Astrocyte (in vitro differentiated cells and primary cell): ENCODE data around the gene INSYN1. TPM values are rescaled to one million over a fixed set of nuclear protein-coding genes. Genes with fewer than 3 reads are reported as not detected.

Experiments used
- DNase-seq: peaks from one replicate; pipeline ENCODE4 v3.0.0-alpha.2; 2010; ENCODE audit warnings: low read depth
- FAIRE-seq: peaks from 2 replicates; lab custom pipeline; 2011; peaks lifted over from hg19 to GRCh38; lab: Jason Lieb, UNC
- H2AFZ ChIP-seq: 2 replicates; pipeline ENCODE4 v1.6.0; 2012; ENCODE audit warnings: low read depth, low read length, inconsistent platforms
- H3K27ac ChIP-seq: 2 replicates; pipeline ENCODE4 v1.5.1; 2011; ENCODE audit warnings: low read depth, low read length, inconsistent platforms
- H3K27me3 ChIP-seq: 2 replicates; pipeline ENCODE4 v1.6.0; 2011; ENCODE audit warnings: low read length, inconsistent platforms; ENCODE audit not compliant: insufficient read depth
- H3K36me3 ChIP-seq: 2 replicates; pipeline ENCODE4 v1.5.1; 2011; ENCODE audit warnings: low read length, inconsistent platforms; ENCODE audit not compliant: insufficient read depth
- H3K4me1 ChIP-seq: 2 replicates; pipeline ENCODE4 v1.5.1; 2011; ENCODE audit warnings: low read length, inconsistent platforms; ENCODE audit not compliant: insufficient read depth
- H3K4me2 ChIP-seq: 2 replicates; pipeline ENCODE4 v1.6.0; 2012; ENCODE audit warnings: low read length, inconsistent platforms
- H3K4me3 ChIP-seq: 2 replicates; pipeline ENCODE4 v1.5.1; 2011; ENCODE audit warnings: low read depth, mild to moderate bottlenecking, low read length, inconsistent platforms; ENCODE audit not compliant: insufficient read depth
- H3K79me2 ChIP-seq: 2 replicates; pipeline ENCODE4 v1.6.0; 2012; ENCODE audit warnings: mild to moderate bottlenecking, low read length, inconsistent platforms; ENCODE audit not compliant: insufficient read depth
- H3K9ac ChIP-seq: 2 replicates; pipeline ENCODE4 v1.6.0; 2012; ENCODE audit warnings: mild to moderate bottlenecking, low read length, inconsistent platforms
- H3K9me3 ChIP-seq: 2 replicates; pipeline ENCODE4 v1.5.1; 2012; ENCODE audit warnings: low read depth, mild to moderate bottlenecking, low read length, inconsistent platforms; ENCODE audit not compliant: insufficient read depth
- H4K20me1 ChIP-seq: 2 replicates; pipeline ENCODE4 v1.6.0; 2012; ENCODE audit warnings: low read length, inconsistent platforms; ENCODE audit not compliant: insufficient read depth
- H3K27ac Mint-ChIP-seq: one replicate; pipeline ENCODE4 v1.8.0; 2021; ENCODE audit warnings: mild to moderate bottlenecking, mixed read lengths; ENCODE audit not compliant: unreplicated experiment
- H3K27me3 Mint-ChIP-seq: one replicate; pipeline ENCODE4 v1.8.0; 2021; ENCODE audit warnings: low read depth, mixed read lengths; ENCODE audit not compliant: unreplicated experiment
- H3K36me3 Mint-ChIP-seq: one replicate; pipeline ENCODE4 v1.8.0; 2021; ENCODE audit warnings: low read depth, mixed read lengths; ENCODE audit not compliant: unreplicated experiment
- H3K4me1 Mint-ChIP-seq: one replicate; pipeline ENCODE4 v1.8.0; 2021; ENCODE audit warnings: low read depth, mixed read lengths; ENCODE audit not compliant: unreplicated experiment
- H3K4me3 Mint-ChIP-seq: one replicate; pipeline ENCODE4 v1.8.0; 2021; ENCODE audit warnings: mild to moderate bottlenecking, moderate library complexity, mixed read lengths; ENCODE audit not compliant: unreplicated experiment
- H3K9me3 Mint-ChIP-seq: one replicate; pipeline ENCODE4 v1.8.0; 2021; ENCODE audit warnings: mild to moderate bottlenecking, mixed read lengths; ENCODE audit not compliant: unreplicated experiment
- CTCF ChIP-seq: IDR thresholded peaks from 2 replicates; pipeline ENCODE4 v1.5.1; 2011; ENCODE audit warnings: low read depth, mild to moderate bottlenecking, inconsistent platforms, low read length, moderate library complexity; ENCODE audit not compliant: insufficient read depth
- EZH2 ChIP-seq: IDR thresholded peaks from 2 replicates; pipeline ENCODE4 v1.6.1; 2012; ENCODE audit warnings: mild to moderate bottlenecking, low read length, inconsistent platforms; ENCODE audit not compliant: insufficient read depth
- total RNA-seq: library from RNA; stranded (reverse); gene quantifications from 2 replicates; pipeline ENCODE4 v1.2.1, GENCODE V29; 2021

The INSYN1 gene
- total RNA-seq, 1 donor from 2014 or later: 5.2 TPM

GRCh38 chr15:73717206-73717605 lies 35.9 kb downstream of the INSYN1 start:
- H3K36me3 ChIP-seq: peaks cover 6% of the 10 kb centered on the region
- Mint-ChIP-seq H3K27ac (no peak overlapping the region), H3K4me1 (no peaks in the 10 kb centered on the region), H3K9me3 (no peaks in the 10 kb centered on the region), H3K4me3 (no peak overlapping the region), H3K36me3 (peaks cover 12% of the 10 kb centered on the region), H3K27me3 (peaks cover 18% of the 10 kb centered on the region)
- TF ChIP-seq EZH2 (no peak), CTCF (no peak)
- H3K9ac ChIP-seq: no peak overlapping the region
- H3K27me3 ChIP-seq: no peaks in the 10 kb centered on the region
- H3K4me2 ChIP-seq: no peak overlapping the region
- peaks cover 17% of the 10 kb centered on the region for H4K20me1 ChIP-seq
- no peak overlapping the region for H3K4me3 ChIP-seq
- FAIRE-seq (no peak), DNase-seq (no peak)
- no peak overlapping the region for H2AFZ ChIP-seq
- no peaks in the 10 kb centered on the region for H3K9me3 ChIP-seq
- H3K4me1 ChIP-seq: no peaks in the 10 kb centered on the region
- no peaks in the 10 kb centered on the region for H3K79me2 ChIP-seq
- no peak overlapping the region for H3K27ac ChIP-seq

GRCh38 chr15:73716417-73716816 lies 36.7 kb downstream of the INSYN1 start:
- Mint-ChIP-seq H3K27ac (no peak overlapping the region), H3K9me3 (no peaks in the 10 kb centered on the region), H3K27me3 (peaks cover 16% of the 10 kb centered on the region), H3K4me1 (no peaks in the 10 kb centered on the region), H3K36me3 (peaks cover 12% of the 10 kb centered on the region), H3K4me3 (no peak overlapping the region)
- no peak overlapping the region for H3K9ac ChIP-seq
- no peaks in the 10 kb centered on the region for H3K9me3 ChIP-seq
- no peak for DNase-seq
- no peak overlapping the region for H3K4me3 ChIP-seq
- FAIRE-seq: no peak
- TF ChIP-seq CTCF: no peak
- no peak for TF ChIP-seq EZH2
- no peak overlapping the region for H3K27ac ChIP-seq
- H3K36me3 ChIP-seq: peaks cover 6% of the 10 kb centered on the region
- no peak overlapping the region for H2AFZ ChIP-seq
- H3K4me2 ChIP-seq: no peak overlapping the region
- no peaks in the 10 kb centered on the region for H3K27me3 ChIP-seq
- no peaks in the 10 kb centered on the region for H3K4me1 ChIP-seq
- H3K79me2 ChIP-seq: no peaks in the 10 kb centered on the region
- H4K20me1 ChIP-seq: peaks cover 21% of the 10 kb centered on the region

- Histone ChIP-seq H3K27ac (no peak overlapping the region), H3K79me2 (no peaks in the 10 kb centered on the region), H3K9me3 (no peaks in the 10 kb centered on the region), H3K9ac (no peak overlapping the region), H3K27me3 (no peaks in the 10 kb centered on the region), H3K36me3 (peaks cover 6% of the 10 kb centered on the region), H3K4me3 (no peak overlapping the region), H2AFZ (no peak overlapping the region), H3K4me2 (no peak overlapping the region), H3K4me1 (no peaks in the 10 kb centered on the region), H4K20me1 (peaks cover 25% of the 10 kb centered on the region)
- Mint-ChIP-seq H3K36me3 (peaks cover 12% of the 10 kb centered on the region), H3K9me3 (no peaks in the 10 kb centered on the region), H3K27me3 (peaks cover 9% of the 10 kb centered on the region), H3K4me1 (no peaks in the 10 kb centered on the region), H3K4me3 (no peak overlapping the region), H3K27ac (no peak overlapping the region)
- DNase-seq: no peak
- no peak for FAIRE-seq
- TF ChIP-seq EZH2 (no peak), CTCF (no peak)
These were observed 37.7 kb downstream of the INSYN1 start for GRCh38 chr15:73715417-73715816.
